GM19193 (cell line): Measurements from ENCODE around the gene ATP1A2.

ENCODE experiments used
- POLR2A ChIP-seq: IDR thresholded peaks from 4 replicates; pipeline ENCODE4 v1.6.1; 2011; ENCODE audit not compliant: insufficient read depth, insufficient read length; ENCODE audit errors: extremely low read depth

The ATP1A2 gene

DNA sequence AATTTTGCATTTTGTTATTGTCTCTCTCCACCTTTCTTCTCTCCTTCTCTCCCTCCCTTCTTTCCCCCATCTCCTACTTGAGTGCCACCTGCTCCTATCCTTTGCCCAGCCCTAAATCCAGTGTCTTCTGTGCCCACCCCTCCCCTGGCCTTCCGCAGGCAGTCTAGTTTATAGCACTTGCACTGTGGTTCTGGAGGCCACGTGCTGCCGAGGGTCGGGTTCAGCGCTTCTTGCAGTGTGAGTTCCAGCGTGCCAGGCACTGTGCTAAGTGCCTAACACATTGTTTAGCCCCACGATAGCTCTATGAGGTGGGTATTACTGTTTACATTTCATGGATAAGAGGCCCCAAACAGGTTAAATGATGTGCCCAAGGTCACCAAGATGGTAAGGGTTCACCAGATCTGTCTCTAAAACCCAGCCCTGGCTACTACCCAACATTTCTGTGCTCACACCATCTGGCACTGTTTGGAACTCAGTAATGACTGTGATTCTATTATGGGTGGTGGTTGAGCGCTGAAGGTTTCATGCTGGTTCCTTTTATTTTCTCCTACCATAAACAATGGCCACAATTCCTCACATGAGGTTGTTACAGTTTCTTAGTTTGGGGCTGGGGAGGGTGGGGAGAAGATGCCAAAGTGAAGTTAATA lies 21.8 kb downstream of the ATP1A2 start:
- no peak for TF ChIP-seq POLR2A

DNA sequence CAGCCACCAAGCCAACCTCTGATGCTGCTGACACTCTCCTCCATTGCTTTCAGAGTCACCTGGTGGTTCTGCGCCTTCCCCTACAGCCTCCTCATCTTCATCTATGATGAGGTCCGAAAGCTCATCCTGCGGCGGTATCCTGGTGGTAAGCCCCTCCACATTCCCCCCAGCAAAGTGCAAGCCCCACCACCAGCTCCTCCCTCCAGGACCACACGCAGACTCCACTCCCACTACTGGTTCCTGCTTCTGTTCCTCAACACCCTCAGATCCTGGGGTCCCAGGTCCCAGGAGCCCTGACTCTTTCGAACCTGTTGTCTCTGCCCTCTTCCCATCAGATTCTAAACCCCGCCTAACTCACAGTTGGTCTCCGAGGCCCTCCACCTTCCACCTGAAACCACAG lies 24.3 kb downstream of the ATP1A2 start:
- TF ChIP-seq POLR2A = no peak

DNA sequence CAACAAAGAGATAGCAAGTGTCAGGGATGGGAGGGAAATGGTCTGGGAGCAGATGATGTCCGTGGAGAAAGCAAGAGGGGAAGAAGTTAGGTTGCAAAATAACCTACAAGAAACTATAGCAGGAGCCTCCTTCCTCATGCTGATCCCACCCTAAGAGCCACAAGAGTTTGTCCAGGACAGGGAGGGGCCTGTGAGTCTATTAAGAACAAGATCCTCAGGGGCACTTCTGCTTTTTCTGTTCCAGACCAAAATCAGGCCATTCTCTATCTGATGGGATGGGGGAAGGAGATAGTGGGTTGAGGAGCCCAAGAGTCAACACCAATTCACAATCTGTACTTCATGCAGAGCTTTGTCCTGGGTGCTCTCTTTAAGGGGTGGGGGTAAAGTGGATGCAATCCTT lies 28.1 kb downstream of the ATP1A2 start:
- no peak for TF ChIP-seq POLR2A

DNA sequence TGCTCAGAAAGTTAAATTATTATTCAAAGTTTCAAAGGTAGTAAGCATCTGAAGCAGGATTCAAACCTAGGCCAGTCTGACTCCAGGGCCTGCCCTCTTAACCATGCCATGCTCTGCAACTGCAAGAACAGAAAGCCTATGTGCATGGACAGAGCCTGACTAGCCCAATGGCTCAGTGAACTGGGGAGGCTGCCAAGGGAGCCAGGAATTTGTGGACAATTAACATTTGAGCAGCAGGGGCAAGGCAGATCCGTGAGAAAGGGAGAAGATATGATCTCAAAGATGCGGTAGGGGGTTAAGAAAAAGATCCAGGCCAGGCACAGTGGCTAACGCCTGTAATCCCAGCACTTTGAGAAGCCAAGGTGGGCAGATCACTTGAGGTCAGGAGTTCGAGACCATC lies 29.4 kb downstream of the ATP1A2 start:
- no peak for TF ChIP-seq POLR2A

DNA sequence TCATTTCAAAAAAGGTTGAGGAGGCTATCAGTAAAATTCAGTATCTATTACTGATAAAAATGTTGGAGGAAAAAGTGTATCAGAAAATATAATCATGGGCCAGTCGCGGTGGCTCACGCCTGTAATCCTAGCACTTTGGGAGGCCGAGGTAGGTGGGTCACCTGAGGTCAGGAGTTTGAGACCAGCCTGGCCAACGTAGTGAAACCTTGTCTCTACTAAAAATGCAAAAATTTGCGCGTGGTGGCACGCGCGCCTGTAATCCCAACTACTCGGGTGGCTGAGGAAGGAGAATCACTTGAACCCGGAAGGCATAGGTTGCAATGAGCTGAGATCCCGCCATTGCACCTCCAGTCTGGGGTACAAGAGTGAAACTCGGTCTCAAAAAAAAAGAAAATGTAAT lies 30.5 kb downstream of the ATP1A2 start:
- no peak for TF ChIP-seq POLR2A

DNA sequence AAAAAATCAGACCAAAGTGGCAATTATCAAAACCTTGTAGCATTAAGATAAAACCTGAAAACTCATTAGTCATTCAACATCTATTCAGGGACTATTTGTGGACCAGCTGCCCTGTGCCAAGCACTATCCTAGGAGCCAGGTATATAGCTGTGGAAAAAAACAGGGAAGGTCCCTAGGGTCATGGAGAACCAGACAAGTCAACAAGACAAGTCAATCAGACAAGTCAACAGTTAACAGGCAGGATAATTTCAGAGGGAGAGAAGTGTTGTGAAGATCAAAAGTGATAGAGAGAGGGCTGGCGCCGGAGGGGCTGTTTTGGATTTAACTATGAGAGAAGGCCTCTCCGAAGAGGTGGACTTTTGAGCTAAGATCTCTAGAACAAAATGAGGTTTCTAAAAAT lies 32.6 kb downstream of the ATP1A2 start:
- no peak for TF ChIP-seq POLR2A

DNA sequence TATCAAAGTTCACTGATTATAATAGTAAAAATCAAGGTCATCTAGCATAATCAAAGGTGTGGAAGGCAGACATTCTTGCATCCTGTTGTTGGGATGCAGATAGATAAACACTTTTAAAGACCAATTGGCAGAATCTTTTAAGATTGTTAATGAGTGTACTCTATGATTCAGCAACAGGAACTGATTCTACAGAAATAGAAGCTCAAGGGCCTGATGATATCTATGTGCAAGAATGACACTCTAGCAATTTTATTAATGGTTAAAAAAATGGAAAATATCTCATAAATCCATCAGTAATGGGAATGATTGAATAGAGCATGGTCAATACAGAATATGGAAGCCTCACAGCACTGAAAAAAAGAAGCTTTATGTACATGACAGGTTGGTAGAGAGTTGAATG lies 33.7 kb downstream of the ATP1A2 start:
- TF ChIP-seq POLR2A = no peak

DNA sequence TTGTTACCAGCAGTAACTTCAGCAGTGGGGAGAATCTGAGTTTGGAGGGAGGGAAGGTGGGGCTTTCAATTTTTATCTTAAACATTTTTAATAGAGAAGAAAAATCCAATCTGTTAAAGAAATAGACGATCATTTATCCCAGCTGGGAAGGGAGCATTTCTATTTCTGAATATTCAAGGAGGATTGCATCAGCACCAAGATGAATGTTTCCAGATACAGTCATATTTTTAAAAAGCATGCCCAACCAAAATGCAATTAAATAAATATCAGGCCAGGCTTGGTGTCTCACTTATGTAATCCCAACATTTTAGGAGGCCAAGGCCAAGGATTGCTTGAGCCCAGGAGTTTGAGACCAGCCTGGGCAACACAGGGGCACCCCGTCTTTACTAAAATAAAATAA lies 34.2 kb downstream of the ATP1A2 start:
- TF ChIP-seq POLR2A = no peak

DNA sequence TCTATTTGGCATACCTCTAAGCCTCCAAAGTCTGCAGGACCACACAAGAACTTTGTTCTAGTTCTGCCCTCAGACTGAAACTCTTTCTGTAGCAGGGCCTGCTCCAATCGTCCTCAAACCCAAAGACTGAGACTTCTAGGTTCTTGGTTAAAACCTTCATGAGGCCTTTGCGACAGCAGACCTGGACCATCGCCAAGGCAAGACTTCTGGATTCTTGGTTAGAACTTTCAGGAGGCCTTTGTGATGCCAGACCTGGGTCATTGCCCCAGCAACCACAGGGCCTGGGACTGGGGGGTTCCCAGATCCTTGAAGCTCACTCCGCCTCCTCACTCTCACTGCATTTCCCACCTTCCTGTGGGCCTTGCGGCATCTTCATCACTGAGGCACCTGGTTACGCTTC lies 35.7 kb downstream of the ATP1A2 start, which contains the start of gene ATP1A4:
ATP1A4 (plus strand) TSS at position 301 of the 400 bp plus-strand sequence. CDS start 438 bp downstream, outside the sequence.
- TF ChIP-seq POLR2A = no peak

DNA sequence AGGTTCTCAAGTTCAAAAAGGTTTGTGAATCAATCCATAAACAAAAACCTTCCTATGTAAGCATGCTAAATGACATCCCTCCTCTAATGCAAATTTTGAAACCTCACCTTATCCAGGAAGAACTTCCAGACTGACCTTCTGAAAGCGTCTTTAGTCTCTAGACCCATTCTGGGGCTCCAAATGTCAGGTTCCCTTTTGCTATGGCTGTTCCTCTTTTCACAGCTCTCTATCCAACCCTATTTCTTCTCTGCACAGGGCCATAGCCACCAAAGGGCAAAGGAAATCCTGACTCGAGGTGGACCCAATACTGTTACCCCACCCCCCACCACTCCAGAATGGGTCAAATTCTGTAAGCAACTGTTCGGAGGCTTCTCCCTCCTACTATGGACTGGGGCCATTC lies 39.2 kb downstream of the ATP1A2 start:
- no peak for TF ChIP-seq POLR2A

DNA sequence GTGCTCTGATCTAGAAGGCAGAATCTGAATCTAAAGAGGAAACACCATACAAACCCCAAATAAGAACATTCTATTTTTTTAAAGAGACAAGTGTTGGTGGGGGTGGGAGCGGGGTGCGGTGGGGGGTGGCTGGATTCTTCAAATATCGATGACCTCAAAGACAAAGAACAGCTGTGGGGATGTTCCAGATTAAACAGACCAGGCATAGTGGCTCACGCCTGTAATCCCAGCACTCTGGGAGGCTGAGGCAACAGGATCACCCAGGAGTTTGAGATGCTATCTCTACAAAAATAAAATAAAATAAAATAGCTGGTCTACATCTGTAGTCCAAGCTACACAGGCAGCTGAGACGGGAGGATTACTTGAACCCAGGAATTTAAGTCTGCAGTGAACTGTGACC lies 40.8 kb downstream of the ATP1A2 start:
- no peak for TF ChIP-seq POLR2A

DNA sequence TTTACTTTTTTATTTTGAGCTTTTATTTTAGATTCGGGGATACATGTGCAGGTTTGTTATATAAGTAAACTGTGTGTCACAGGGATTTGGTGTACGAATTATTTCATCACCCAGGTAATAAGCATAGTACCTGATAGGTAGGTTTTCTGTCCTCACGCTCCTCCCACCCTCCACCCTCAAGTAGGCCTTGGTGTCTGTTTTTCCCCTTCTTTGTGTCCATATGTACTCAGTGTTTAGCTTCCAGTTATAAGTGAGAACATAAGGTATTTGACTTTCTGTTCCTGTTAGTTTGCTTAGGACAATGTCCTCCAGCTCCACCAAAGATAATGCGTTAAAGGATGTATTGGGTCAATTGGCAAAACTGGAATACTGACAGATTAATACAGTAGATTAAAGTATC lies 41.6 kb downstream of the ATP1A2 start:
- TF ChIP-seq POLR2A = no peak

DNA sequence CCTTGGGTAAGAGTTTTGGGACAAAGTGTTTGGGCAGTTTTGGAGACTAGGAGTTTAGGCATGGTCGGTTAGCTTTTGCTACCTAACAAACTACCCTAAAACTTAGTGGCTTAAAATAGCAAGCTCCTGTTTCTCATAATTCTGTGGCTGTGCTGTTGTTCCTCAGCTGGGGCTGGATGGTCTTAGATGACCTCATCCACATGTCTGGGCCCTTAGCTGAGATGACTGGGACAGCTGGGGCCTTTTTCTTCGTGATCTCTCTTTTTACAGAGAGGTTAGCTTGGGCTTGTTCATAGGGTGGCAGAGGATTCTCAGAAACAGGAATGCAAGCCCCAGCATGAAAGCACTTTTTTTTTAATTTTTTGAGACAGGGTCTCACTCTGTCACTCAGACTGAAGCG lies 42.5 kb downstream of the ATP1A2 start:
- no peak for TF ChIP-seq POLR2A

DNA sequence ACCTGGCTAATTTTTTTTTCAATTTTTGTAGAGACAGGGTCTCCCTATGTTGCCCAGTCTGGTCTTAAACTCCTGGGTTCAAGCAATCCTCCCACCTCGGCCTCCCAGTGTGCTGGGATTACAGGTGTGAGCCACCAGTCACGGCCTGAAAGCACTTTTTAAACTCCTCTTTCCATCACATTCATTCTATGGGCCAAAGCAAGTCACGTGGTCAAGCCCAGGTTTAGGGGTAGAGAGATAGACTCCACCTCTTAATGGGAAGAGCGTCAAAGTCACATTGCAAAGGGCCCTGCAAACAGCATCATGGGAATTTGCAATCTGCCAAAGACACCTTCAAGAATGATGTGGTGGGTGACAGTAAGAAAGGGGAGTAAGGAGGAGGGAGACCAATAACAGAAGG lies 43.0 kb downstream of the ATP1A2 start:
- TF ChIP-seq POLR2A = no peak

DNA sequence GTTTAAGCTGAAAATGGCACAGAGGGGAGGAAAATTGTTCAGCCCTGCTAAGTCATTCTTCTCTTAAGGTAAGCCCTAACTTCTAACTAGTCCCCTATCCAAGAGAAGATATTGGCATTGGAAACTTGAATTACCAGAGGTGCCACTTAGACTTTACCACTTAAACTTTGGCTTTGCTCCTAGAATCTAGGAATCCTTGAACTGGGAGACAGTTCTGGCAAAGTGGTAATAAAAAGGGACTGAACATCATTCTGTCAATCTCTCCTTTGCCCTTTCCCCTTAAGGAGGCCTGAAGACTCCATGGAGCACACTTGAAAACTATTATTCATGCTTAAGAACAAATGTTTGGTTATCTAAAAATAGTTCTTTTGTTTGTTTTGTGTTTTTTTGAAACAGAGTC lies 44.3 kb downstream of the ATP1A2 start:
- no peak for TF ChIP-seq POLR2A

DNA sequence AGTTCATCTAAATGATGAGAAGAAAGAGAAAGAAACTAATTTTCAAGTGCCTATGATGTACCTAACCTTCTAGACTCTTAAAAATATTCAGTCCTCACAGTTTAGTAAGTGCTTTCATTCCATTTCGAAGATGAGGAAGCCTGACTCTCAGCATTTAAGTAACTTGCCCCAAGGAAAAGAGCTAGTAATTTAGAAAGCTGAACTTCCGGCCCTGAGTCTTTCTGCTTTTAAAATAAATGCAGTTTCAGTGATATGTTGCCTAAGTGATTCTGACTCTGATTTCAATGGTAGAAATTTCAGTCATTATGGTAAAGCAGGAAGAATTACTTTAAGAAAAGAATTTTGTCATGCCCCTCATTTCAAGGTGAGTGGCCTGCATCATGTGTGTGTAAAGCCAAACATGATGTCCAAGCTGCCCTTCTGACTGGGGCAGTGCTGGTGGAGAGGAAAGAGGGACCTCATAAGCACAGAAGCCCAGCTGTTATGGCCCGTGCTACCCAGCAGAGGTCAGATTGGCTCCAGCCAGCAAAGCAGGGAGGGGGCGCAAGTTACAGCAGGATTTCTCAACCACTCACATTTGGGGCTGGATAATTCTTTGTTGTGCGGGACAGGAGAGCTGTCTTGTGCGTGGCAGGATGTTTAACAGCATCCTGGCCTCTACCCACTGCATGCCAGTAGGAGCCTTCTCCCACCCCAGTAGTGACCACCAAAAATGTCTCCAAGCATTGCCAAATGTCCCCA lies 46.6 kb downstream of the ATP1A2 start:
- no peak for TF ChIP-seq POLR2A
